Measurements from ENCODE around the gene MIGA2. TPM values are rescaled to one million over a fixed set of nuclear protein-coding genes. Genes with fewer than 3 reads are reported as not detected.

MIGA2 gene
- total RNA-seq, 1 experiment from 2014 or later, result 23.0 TPM

DNA sequence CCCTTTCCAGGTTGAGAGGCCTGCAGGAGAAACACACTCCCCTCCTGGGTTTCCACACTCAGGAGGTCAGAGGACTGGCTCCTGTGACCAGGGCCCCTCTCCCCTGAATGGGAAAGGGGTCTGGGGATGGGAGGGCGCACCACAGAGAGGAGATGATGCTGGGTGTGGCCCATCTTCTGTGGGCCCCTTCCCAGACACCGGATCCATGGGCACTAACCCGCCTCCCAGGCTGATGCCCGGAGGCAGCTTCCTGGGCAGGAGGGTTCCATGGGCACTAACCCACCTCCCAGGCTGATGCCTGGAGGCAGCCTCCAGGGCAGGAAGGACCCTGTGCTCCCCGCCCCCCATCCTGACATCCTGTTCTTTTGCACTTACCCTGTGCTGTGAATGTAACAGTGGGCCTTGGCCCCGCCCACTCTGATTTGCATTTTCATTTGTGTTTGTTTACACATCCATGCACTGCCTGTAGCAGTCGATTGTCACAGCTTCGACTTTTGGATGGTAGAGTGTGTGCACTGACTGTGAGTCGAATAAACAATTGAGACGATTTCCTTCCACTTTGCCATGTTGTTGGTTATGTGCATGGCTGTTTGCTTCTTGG lies 35.2 kb downstream of the MIGA2 start:
- ChIA-PET CTCF (no interaction called here), POLR2A (no interaction called here)
- Histone ChIP-seq H3K36me3 (ENCODE audit: control insufficient read depth, insufficient read depth, low read length) (no peaks in the 10 kb centered on the region), H3K9me3 (ENCODE audit: control insufficient read depth, insufficient read depth, low read depth, low read length) (no peaks in the 10 kb centered on the region), H3K4me1 (ENCODE audit: control insufficient read depth, insufficient read depth, low read length) (no peaks in the 10 kb centered on the region), H3K27me3 (ENCODE audit: control insufficient read depth, insufficient read depth, low read length) (no peaks in the 10 kb centered on the region), H3K27ac (ENCODE audit: low read length) (no peak overlapping the region), H3K4me3 (ENCODE audit: low read depth in 2 of 2, low read length in 2 of 2) (no peak overlapping the region)
- ATAC-seq, result no peak
- BruUV-seq (replicated peaks), result no TSS peak
- in situ Hi-C loops (cut with HindIII; ENCODE audit: low pct_unique_long_range_greater_than_20kb, low sequenced_read_pairs), result no loop called here
- no peak for TF ChIP-seq SIN3A (IDR thresholded peaks at IDR 0.05; ENCODE audit: borderline replicate concordance, insufficient read depth, low read depth, low read length)
- no peak for TF ChIP-seq REST (IDR thresholded peaks at IDR 0.05; ENCODE audit: insufficient read depth in 1 of 2, low read depth in 2 of 2, low read length in 1 of 2)
- TF ChIP-seq TCF7L2 (IDR thresholded peaks at IDR 0.05; ENCODE audit: low read depth, low read length), result no peak
- TF ChIP-seq, protein P1, sequence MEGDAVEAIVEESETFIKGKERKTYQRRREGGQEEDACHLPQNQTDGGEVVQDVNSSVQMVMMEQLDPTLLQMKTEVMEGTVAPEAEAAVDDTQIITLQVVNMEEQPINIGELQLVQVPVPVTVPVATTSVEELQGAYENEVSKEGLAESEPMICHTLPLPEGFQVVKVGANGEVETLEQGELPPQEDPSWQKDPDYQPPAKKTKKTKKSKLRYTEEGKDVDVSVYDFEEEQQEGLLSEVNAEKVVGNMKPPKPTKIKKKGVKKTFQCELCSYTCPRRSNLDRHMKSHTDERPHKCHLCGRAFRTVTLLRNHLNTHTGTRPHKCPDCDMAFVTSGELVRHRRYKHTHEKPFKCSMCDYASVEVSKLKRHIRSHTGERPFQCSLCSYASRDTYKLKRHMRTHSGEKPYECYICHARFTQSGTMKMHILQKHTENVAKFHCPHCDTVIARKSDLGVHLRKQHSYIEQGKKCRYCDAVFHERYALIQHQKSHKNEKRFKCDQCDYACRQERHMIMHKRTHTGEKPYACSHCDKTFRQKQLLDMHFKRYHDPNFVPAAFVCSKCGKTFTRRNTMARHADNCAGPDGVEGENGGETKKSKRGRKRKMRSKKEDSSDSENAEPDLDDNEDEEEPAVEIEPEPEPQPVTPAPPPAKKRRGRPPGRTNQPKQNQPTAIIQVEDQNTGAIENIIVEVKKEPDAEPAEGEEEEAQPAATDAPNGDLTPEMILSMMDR (IDR thresholded peaks at IDR 0.05), result no peak
- no peak for TF ChIP-seq POLR2AphosphoS5 (IDR thresholded peaks at IDR 0.05; ENCODE audit: low read depth, low read length)
- intact Hi-C loops (cut with micrococcal nuclease; ENCODE audit: unreplicated experiment), result no loop called here
- DNase-seq (ENCODE audit: low read depth, low spot score), result no peak

- in situ Hi-C loops (cut with HindIII; ENCODE audit: low pct_unique_long_range_greater_than_20kb, low sequenced_read_pairs), result no loop called here
Measured at GRCh38 chr9:129072171-129072570, 35.7 kb downstream of the MIGA2 start.

More at GRCh38 chr9:129072171-129072570, 35.7 kb downstream of the MIGA2 start:
- POLR2A ChIA-PET, result no interaction called here
- H3K9me3 ChIP-seq (ENCODE audit: control insufficient read depth, insufficient read depth, low read depth, low read length), result no peaks in the 10 kb centered on the region
- BruUV-seq (replicated peaks), result no TSS peak
- DNase-seq (ENCODE audit: low read depth, low spot score), result no peak
- intact Hi-C loops (cut with micrococcal nuclease; ENCODE audit: unreplicated experiment), result no loop called here
- H3K27me3 ChIP-seq (ENCODE audit: control insufficient read depth, insufficient read depth, low read length), result no peaks in the 10 kb centered on the region
- H3K36me3 ChIP-seq (ENCODE audit: control insufficient read depth, insufficient read depth, low read length), result no peaks in the 10 kb centered on the region
- CTCF ChIA-PET, result no interaction called here
- no peak for ATAC-seq
- TF ChIP-seq, protein P1 (IDR thresholded peaks at IDR 0.05), result no peak
- TF ChIP-seq REST (IDR thresholded peaks at IDR 0.05; ENCODE audit: insufficient read depth in 1 of 2, low read depth in 2 of 2, low read length in 1 of 2) (no peak), TCF7L2 (IDR thresholded peaks at IDR 0.05; ENCODE audit: low read depth, low read length) (no peak), POLR2AphosphoS5 (IDR thresholded peaks at IDR 0.05; ENCODE audit: low read depth, low read length) (no peak), SIN3A (IDR thresholded peaks at IDR 0.05; ENCODE audit: borderline replicate concordance, insufficient read depth, low read depth, low read length) (no peak)
- H3K4me3 ChIP-seq (ENCODE audit: low read depth in 2 of 2, low read length in 2 of 2), result no peak overlapping the region
- no peaks in the 10 kb centered on the region for H3K4me1 ChIP-seq (ENCODE audit: control insufficient read depth, insufficient read depth, low read length)
- no peak overlapping the region for H3K27ac ChIP-seq (ENCODE audit: low read length)

Data from Panc1 (cell line).